NT2/D1 (cell line): Measurements from ENCODE around the gene CTXN1.

Experiments used
- SUZ12 ChIP-seq: IDR thresholded peaks from 2 replicates; pipeline ENCODE4 v1.6.1; 2011; ENCODE audit not compliant: insufficient read length, insufficient read depth; ENCODE audit errors: extremely low read depth
- YY1 ChIP-seq: IDR thresholded peaks from 2 replicates; pipeline ENCODE4 v1.6.1; 2011; ENCODE audit not compliant: insufficient read length, insufficient read depth
- ZNF274 ChIP-seq: IDR thresholded peaks from 2 replicates; pipeline ENCODE4 v1.6.1; 2011; ENCODE audit warnings: mild to moderate bottlenecking, low read depth, low read length

GRCh38 chr19:7953060-7953459 lies 27.1 kb upstream of the CTXN1 start:
- TF ChIP-seq ZNF274 (no peak), YY1 (no peak), SUZ12 (no peak)
